Measurements from ENCODE around the gene FREM2. TPM values are rescaled to one million over a fixed set of nuclear protein-coding genes. Genes with fewer than 3 reads are reported as not detected.

FREM2 gene
- total RNA-seq, 3 donors from 2014 or later: 0.33 to 0.96 (median 0.59) TPM

DNA sequence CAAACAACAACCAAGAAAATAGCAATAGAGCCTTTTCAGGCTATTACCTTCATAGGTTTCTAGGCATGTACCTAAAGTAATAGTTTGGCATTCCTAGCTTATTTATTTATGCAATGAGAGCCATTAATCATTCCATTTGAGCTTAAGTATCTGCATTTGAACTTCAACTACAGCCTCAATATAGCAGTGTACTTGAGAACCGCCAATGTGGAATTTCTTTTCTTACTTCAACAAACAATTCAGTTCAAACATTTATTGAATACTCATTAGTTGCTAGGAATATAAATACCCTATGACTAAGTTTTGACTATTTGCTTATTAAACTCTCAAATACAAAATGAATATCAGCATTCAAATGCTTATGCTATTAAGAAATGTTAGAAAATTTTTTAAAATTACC, 38.0 kb upstream of the FREM2 start:
- Histone ChIP-seq H3K27ac (no peak overlapping the region), H3K36me3 (no peaks in the 10 kb centered on the region), H3K27me3 (no peaks in the 10 kb centered on the region), H3K9me3 (no peaks in the 10 kb centered on the region), H3K4me3 (no peak overlapping the region), H3K4me1 (no peaks in the 10 kb centered on the region)
- TF ChIP-seq POLR2AphosphoS5 (IDR thresholded peaks at IDR 0.05): no peak
- no peak for TF ChIP-seq POLR2A (IDR thresholded peaks at IDR 0.05)
- no peak for TF ChIP-seq CTCF (IDR thresholded peaks at IDR 0.05)
- DNase-seq (ENCODE audit: low spot score in 2 of 2): no peak
- intact Hi-C loops (cut with DNase I; ENCODE audit: low total_unique reads): no loop called here

DNA sequence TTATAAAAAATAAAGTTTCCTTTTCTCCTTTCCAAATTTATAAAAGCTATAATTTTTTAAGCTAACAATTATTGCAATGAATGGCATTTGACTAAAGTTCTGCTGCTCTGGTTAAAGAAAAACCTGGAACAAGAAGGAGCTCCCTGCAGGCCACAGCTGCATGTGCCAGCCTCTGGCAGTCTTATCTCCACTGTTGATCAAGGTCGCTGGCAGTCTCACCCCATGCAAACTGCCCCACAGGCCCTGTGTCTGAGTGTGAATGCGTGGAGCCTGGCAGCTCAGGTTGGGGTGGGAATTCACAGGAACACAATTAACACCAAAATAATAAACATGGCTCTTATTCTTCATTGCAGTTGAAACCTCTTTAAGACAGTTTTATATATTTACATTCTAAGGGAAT, 30.2 kb upstream of the FREM2 start:
- DNase-seq (ENCODE audit: low spot score in 2 of 2): no peak
- intact Hi-C loops (cut with DNase I; ENCODE audit: low total_unique reads): no loop called here
- Histone ChIP-seq H3K36me3 (no peaks in the 10 kb centered on the region), H3K4me1 (no peaks in the 10 kb centered on the region), H3K27me3 (no peaks in the 10 kb centered on the region), H3K27ac (no peak overlapping the region), H3K4me3 (no peak overlapping the region), H3K9me3 (no peaks in the 10 kb centered on the region)
- no peak for TF ChIP-seq POLR2AphosphoS5 (IDR thresholded peaks at IDR 0.05)

DNA sequence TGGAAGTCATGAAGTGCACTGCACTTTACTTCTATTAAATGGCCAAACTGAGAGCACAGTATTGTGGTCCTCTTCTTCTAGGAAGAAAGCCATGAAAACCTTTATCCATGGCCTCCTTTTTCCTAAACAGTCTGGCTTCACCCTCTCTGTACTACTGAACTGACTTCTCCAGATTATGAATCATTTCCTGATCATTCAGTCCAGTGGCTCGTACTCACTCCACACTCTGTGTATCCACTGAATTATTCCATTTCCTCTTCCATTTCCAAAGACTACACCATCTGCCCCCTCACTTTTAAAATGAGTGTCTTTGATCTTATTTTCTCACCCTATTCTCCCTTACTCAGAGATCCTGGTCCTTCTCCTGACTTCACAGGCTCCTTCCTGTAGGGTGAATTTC, 29.7 kb upstream of the FREM2 start:
- TF ChIP-seq CTCF (IDR thresholded peaks at IDR 0.05) (no peak), POLR2A (IDR thresholded peaks at IDR 0.05) (no peak), POLR2AphosphoS5 (IDR thresholded peaks at IDR 0.05) (no peak)
- intact Hi-C loops (cut with DNase I; ENCODE audit: low total_unique reads): no loop called here
- Histone ChIP-seq H3K36me3 (no peaks in the 10 kb centered on the region), H3K27ac (no peak overlapping the region), H3K27me3 (no peaks in the 10 kb centered on the region), H3K4me1 (no peaks in the 10 kb centered on the region), H3K9me3 (no peaks in the 10 kb centered on the region), H3K4me3 (no peak overlapping the region)
- no peak for DNase-seq (ENCODE audit: low spot score in 2 of 2)

GRCh38 chr13:38658906-38659305, 28.0 kb upstream of the FREM2 start:
- Histone ChIP-seq H3K27ac (no peak overlapping the region), H3K9me3 (no peaks in the 10 kb centered on the region), H3K27me3 (no peaks in the 10 kb centered on the region), H3K4me1 (no peaks in the 10 kb centered on the region), H3K4me3 (no peak overlapping the region), H3K36me3 (no peaks in the 10 kb centered on the region)
- TF ChIP-seq POLR2A (IDR thresholded peaks at IDR 0.05) (no peak), CTCF (IDR thresholded peaks at IDR 0.05) (no peak), POLR2AphosphoS5 (IDR thresholded peaks at IDR 0.05) (no peak)
- DNase-seq (ENCODE audit: low spot score in 2 of 2): no peak
- intact Hi-C loops (cut with DNase I; ENCODE audit: low total_unique reads): no loop called here

- Histone ChIP-seq H3K27me3 (no peaks in the 10 kb centered on the region), H3K4me3 (no peak overlapping the region), H3K27ac (no peak overlapping the region), H3K4me1 (no peaks in the 10 kb centered on the region), H3K36me3 (no peaks in the 10 kb centered on the region), H3K9me3 (no peaks in the 10 kb centered on the region)
- TF ChIP-seq POLR2A (IDR thresholded peaks at IDR 0.05) (no peak), POLR2AphosphoS5 (IDR thresholded peaks at IDR 0.05) (no peak), CTCF (IDR thresholded peaks at IDR 0.05) (no peak)
- intact Hi-C loops (cut with DNase I; ENCODE audit: low total_unique reads): no loop called here
- DNase-seq (ENCODE audit: low spot score in 2 of 2): no peak
Measured at GRCh38 chr13:38661010-38661675, 25.7 kb upstream of the FREM2 start.

- H3K4me1 ChIP-seq: no peaks in the 10 kb centered on the region
- no peak for TF ChIP-seq POLR2AphosphoS5 (IDR thresholded peaks at IDR 0.05)
- TF ChIP-seq CTCF (IDR thresholded peaks at IDR 0.05): no peak
- no peak for TF ChIP-seq POLR2A (IDR thresholded peaks at IDR 0.05)
- DNase-seq (ENCODE audit: low spot score in 2 of 2): no peak
- intact Hi-C loops (cut with DNase I; ENCODE audit: low total_unique reads): no loop called here
- H3K36me3 ChIP-seq: no peaks in the 10 kb centered on the region
- H3K27ac ChIP-seq: no peak overlapping the region
- no peaks in the 10 kb centered on the region for H3K27me3 ChIP-seq
- no peaks in the 10 kb centered on the region for H3K9me3 ChIP-seq
- no peak overlapping the region for H3K4me3 ChIP-seq
Measured at GRCh38 chr13:38662362-38662761, 24.5 kb upstream of the FREM2 start.

All from breast epithelium (tissue), 4 donors.